AG10803 (cell line): Measurements from ENCODE around the gene SULT1C3.
A peak's percentile ranks its signal among the peaks of the same experiment; 100 is the strongest.
"Not testable (repeated sequence)": the region's sequence is repeated elsewhere in the genome, so short reads cannot be mapped to it uniquely, and the experiment has no call there.

Experiments
- DNase-seq: peaks from one replicate; pipeline ENCODE4 v3.0.0; 2010; ENCODE audit warnings: low read depth
- H3K4me3 ChIP-seq: 2 replicates; pipeline ENCODE4 v1.5.1; 2011; ENCODE audit warnings: mild to moderate bottlenecking, low read length, control low read depth
- CTCF ChIP-seq: conservative IDR thresholded peaks from 2 replicates; pipeline ENCODE4 v1.5.1; 2011; ENCODE audit warnings: mild to moderate bottlenecking, low read length, control low read depth, inconsistent platforms

SULT1C3 gene

GRCh38 chr2:108278631-108279030 is 38.9 kb downstream of the SULT1C3 start:
- H3K4me3 ChIP-seq = no peak overlapping the region
- DNase-seq = peak; percentile 15
- TF ChIP-seq CTCF = no peak

GRCh38 chr2:108279468-108279867 is 39.7 kb downstream of the SULT1C3 start:
- no peak for TF ChIP-seq CTCF
- no peak for DNase-seq
- no peak overlapping the region for H3K4me3 ChIP-seq

- DNase-seq = no peak
- H3K4me3 ChIP-seq = no peak overlapping the region
- TF ChIP-seq CTCF = no peak
These were observed 40.7 kb downstream of the SULT1C3 start for GRCh38 chr2:108280466-108280865.

- H3K4me3 ChIP-seq, DNase-seq: not testable (repeated sequence)
These were observed 44.8 kb downstream of the SULT1C3 start for GRCh38 chr2:108284566-108284965.

GRCh38 chr2:108285616-108286015 is 45.8 kb downstream of the SULT1C3 start:
- H3K4me3 ChIP-seq = no peak overlapping the region
- DNase-seq = no peak
- TF ChIP-seq CTCF = no peak

GRCh38 chr2:108287169-108287568 is 47.4 kb downstream of the SULT1C3 start:
- DNase-seq = no peak
- TF ChIP-seq CTCF = no peak

GRCh38 chr2:108288534-108289106 is 48.9 kb downstream of the SULT1C3 start, which contains the start of gene SULT1C2:
SULT1C2 (plus strand) TSS chr2:108288895; CDS start chr2:108293668, 4,773 bp downstream.
- H3K4me3 ChIP-seq = no peak within 1 kb of the TSS
- TF ChIP-seq CTCF = no peak
- DNase-seq = no peak

More at GRCh38 chr2:108287169-108287568, 47.4 kb downstream of the SULT1C3 start:
- no peak overlapping the region for H3K4me3 ChIP-seq
